ENCODE results near the gene ENDOV.

The ENDOV gene

DNA sequence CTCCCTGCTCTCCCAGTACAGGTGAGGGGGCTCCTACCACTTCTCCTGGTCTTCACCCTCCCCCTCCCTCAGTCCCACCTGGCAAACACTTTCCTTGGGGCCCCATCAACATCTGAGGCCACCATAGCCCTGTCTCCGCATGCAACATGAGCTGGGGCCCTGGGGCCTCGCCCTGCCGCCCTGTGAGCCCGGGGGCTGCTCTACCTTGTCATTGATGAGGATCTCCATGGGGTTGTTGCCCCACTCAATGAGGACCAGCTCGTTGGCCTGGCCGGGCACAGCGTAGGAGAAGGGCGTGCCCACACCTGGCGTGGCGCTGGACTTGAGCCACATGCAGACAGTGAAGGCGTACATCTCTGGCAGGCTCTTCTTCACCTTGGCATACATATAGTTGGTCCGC lies 58.0 kb downstream of the ENDOV start:
- DNase-seq, result no peak

GRCh38 chr17:80473701-80474100 lies 58.7 kb downstream of the ENDOV start:
- no peak for DNase-seq

GRCh38 chr17:80474231-80474960 lies 59.4 kb downstream of the ENDOV start:
- no peak for DNase-seq

- DNase-seq, result no peak
Measured at GRCh38 chr17:80474961-80475909, 60.3 kb downstream of the ENDOV start.

DNA sequence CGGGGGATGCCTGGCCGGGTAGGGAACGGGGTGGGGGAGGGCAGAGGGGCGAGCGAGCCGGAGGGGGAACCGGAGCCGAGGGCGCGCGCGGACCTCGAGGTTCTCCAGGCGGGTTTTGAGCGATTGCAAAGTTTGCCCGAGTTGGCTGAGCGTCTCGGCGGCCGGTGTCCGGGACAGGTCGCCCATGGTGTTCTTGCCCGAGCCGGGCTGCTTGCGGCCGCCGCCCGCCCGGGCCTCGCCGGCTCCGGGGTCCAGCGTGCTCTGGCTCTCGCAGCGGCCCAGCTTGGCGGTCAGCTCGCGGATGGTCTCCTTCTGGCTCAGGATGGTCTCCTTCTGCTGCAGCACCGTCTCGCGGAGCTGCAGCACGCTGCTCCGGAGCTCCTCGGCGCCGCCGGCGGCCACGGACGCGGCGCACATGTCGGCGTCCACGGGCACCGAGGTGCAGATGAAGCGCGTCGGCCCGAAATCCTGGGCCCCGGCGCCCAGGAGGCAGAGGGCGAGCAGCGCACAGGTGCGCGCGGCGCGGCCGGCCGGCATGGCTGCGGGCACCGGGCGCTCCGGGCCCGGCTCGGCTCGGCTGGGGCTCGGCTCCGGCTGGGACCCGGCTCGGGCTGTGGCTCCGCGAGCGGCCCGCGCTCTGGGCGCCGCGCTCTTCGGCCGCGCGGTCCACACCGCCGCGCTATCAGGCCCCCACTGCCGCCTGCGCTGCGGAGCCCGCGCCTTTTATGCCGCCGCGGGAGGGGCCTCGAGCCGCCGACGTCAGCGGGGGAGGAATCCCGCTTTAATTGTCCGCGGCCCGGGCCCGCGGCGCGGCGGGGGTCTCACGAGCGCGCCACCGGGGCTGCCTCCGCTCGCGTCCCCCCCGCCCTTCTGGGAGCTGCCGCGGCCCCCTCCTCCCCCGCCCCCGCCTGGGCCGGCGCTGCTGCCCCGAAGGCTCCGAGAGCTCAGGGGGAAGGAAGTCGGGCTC lies 61.2 kb downstream of the ENDOV start, which contains the start of gene NPTX1:
NPTX1 (minus strand) TSS at position 698 of the 967 bp plus-strand sequence; CDS start at position 537, 161 bp downstream.
- peak; percentile 24 to 55 for DNase-seq

- DNase-seq, result peak in 1 of 2 experiments; percentile 43
Measured at GRCh38 chr17:80476877-80477646, 62.1 kb downstream of the ENDOV start.

GRCh38 chr17:80477647-80478478 lies 62.9 kb downstream of the ENDOV start:
- DNase-seq, result peak; percentile 45 to 65

GRCh38 chr17:80478487-80479245 lies 63.7 kb downstream of the ENDOV start:
- DNase-seq, result no peak

GRCh38 chr17:80479246-80479566 lies 64.2 kb downstream of the ENDOV start:
- DNase-seq, result no peak

DNA sequence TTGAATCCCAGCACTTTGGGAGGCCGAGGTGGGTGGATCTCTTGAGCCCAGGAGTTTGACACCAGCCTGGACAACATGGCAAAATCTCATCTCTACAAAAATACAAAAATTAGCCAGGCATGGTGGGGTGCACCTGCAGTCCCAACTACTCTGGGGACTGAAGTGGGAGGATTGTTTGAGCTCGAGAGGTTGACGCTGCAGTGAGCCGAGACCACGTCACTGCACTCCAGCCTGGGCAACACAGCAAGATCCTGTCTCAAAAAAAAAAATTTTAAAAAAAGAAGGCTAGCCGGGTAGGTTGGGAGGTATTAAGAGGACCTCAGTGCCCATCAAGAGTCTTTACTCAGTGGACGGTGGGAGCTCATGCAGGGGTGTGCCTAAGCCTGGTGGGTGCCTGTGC lies 65.3 kb downstream of the ENDOV start:
- no peak for DNase-seq

DNA sequence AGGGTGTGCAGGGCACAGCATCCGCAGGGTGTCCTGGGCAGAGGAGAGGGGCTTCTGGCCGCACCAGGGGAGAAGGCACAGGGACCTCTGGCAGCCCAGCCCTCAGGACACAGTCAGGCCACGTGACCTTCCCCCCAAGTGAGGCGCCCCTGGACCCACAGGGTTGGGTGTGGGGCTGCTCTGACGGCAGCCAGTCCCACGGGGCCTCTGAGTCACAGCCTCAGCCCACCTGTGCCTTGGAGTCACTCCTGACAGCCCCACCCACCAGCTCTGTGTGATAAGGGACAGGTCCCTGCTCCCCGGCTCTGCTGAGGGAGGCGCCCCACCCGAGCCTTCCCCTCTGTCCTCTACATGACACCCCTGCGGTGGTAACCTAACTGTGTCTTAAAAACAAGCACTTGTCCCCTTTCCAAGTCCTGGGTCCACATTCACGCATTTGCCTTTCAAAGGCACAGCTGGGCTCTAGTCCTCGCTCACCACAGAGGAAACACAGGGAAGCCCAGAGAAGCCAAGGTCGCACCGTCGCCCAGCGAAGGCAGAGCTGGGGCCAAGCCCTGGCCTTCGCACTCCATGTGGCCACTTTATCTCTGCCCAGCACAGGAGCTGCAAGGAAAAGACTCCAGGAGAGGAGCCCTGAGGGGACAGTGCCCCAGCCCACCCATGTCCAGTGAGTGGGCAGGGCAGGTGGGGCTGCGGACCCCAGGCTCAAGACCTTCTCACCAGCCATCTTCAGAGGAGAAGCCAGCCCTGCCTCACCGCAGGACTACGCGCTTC lies 66.5 kb downstream of the ENDOV start:
- DNase-seq, result no peak

DNA sequence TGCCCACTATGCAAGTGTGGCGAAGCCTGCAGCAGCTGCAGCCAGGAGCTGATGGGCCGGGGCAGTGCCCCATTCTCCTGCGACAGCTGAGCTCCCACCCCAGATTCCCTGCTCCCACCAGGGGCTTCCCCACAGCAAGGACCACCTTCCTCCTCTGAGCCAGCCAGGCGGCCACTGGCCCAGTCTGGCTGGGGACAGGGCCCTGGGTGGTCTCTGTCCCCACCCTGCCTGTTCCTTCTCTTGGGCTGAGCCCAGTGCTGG lies 67.0 kb downstream of the ENDOV start:
- no peak for DNase-seq

DNA sequence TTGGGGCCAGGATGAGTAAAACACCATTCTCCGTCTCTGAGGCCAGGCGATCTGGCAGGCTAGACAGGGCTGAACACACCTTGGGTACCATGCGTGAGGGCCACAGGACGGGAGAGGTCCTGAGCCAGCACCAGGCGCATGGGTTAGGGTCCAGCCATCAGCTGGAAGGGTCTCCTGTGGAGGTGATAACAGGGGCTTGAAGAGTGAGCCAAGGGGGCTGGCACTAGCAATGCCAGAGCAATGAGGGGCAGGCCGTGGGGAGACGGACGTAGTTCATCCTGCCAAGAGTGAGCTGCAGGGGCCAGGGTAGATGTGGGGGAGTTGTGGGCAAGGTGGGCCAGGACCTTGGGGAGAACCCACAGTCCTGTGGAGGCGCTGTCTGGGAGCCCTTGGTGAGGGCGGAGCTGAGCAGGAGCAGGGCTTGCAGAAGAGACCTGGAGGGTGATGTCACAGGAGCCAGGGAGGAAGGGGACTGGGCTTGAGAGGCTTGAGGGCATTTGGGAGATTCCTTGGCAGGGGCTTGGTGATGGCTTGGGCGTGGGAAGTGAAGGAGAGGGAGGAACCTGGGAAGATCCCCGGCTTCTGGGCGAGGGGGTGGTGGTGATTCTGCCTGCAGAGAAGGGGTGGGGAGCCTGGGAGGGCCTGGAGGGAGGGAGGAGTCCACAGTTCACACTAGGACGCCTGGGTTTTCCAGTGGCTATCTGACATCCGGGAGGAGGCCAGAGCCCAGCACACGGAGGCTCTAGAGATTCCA lies 67.8 kb downstream of the ENDOV start:
- DNase-seq, result no peak

DNA sequence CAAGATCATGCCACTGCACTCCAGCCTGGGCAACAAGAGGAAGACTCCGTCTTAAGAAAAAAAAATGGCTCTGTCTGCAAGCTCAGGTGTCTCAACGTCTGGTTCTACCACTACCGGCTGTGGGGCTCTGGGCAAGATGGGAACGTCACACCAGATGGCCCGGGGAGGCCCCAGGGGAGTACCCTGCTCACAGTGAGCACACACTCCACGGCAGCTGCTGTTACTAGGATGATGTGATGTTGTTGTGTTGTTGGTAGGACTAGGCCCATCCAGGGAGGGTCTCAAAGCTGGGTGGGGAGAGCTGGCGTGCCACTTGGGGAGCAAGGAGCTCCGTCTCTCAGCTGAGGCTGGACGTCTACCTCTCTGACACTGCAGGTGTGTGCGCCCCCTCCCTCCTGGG lies 70.9 kb downstream of the ENDOV start:
- DNase-seq, result no peak

GRCh38 chr17:80486692-80487091 lies 71.7 kb downstream of the ENDOV start:
- DNase-seq, result no peak

DNA sequence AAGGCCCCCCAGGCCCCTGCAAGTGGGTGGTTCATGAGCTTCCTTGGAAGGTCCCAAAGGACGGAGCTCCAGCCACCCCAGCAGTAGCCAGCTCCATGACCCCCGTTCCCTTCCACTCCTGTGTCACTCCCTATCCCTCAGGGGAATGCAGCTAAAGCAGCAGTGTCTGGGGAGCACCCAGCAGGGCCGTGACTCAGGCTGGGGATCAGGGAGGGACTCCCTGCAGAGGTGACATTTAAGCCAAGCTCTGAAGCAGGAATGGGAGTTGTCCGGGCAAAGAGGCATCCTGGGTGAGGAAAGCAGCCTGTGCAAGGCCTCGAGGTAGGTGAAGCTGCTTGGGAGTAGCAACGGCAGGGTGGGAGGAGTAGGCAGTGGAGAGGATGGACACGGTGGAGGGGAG lies 72.5 kb downstream of the ENDOV start:
- no peak for DNase-seq
